Stimulated activated naive CD8-positive, alpha-beta T cell treated with anti-CD3 and anti-CD28 coated beads, Interleukin-15, amount 100 ng/mL, for 72 hours (primary cell): ENCODE measurements around the gene OR2V1.
A peak's percentile ranks its signal among the peaks of the same experiment; 100 is the strongest.
"Not testable (repeated sequence)": the region's sequence is repeated elsewhere in the genome, so short reads cannot be mapped to it uniquely, and the experiment has no call there.

Source experiments
- ATAC-seq: fragments of 150-1000 bp; cut with Tn5 transposase; 2 replicates; pipeline ENCODE4 v1.10.0; 2021; ENCODE audit warnings: mild to moderate bottlenecking, moderate library complexity
- DNase-seq, 2 donors: peaks; one replicate each; pipeline ENCODE4 v3.0.0; 2021 to 2022
- H3K27ac Mint-ChIP-seq, 2 donors: one replicate each; pipeline ENCODE4 v1.8.0; 2022; ENCODE audit warnings: mild to moderate bottlenecking in 2 of 2, mixed read lengths in 2 of 2, moderate library complexity in 2 of 2
- H3K27me3 Mint-ChIP-seq: one replicate; pipeline ENCODE4 v1.8.0; 2022; ENCODE audit warnings: mixed read lengths
- H3K4me1 Mint-ChIP-seq: one replicate; pipeline ENCODE4 v1.8.0; 2022; ENCODE audit warnings: mild to moderate bottlenecking, mixed read lengths
- H3K4me3 Mint-ChIP-seq, 2 donors: one replicate each; pipeline ENCODE4 v1.8.0; 2022; ENCODE audit warnings: mild to moderate bottlenecking in 2 of 2, mixed read lengths in 2 of 2, moderate library complexity in 1 of 2
- H3K9me3 Mint-ChIP-seq, 2 donors: one replicate each; pipeline ENCODE4 v1.8.0; 2022; ENCODE audit warnings: mixed read lengths in 2 of 2

Gene OR2V1

DNA sequence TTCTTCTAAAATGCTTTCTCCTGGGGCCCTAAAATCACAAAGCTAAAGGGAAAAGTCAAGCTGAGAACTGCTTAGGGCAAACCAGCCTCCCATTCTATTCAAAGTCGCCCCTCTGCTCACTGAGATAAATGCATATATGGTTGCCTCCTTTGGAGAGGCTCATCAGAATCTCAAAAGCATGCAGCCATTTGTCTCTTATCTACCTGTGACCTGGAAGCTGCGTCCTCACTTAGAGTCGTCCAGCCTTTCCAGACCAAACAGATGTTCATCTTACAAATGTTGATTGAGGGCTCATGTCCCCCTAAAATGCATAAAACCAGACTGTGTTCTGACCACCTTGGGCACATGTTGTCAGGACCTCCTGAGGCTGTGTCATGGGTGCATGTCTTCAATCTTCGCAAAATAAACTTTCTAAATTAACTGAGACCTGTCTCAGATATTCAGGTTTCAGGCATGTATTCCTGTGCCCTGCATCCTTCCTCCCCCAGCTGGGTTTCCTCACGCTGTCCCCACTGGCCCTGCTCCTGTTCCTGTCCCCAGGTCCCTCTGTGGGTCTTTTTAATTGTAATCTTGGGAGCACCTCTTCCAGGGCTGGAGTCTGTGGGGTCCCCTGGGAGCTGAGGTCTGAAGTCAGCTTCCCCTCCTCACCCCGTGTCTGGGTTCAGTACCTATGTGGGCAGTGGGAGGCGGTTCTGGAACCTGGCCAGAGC is 16.1 kb upstream of the OR2V1 start, which contains the start of gene OR2V2:
OR2V2 (plus strand) TSS at position 660 of the 710 bp plus-strand sequence. CDS start 7,357 bp downstream, outside the sequence.
- H3K4me1 Mint-ChIP-seq, result not testable (repeated sequence)
- Mint-ChIP-seq H3K27ac (peak within 1 kb of the TSS in 1 of 2 donors; percentile 31), H3K27me3 (peaks cover 75% of the 10 kb centered on the region)

DNA sequence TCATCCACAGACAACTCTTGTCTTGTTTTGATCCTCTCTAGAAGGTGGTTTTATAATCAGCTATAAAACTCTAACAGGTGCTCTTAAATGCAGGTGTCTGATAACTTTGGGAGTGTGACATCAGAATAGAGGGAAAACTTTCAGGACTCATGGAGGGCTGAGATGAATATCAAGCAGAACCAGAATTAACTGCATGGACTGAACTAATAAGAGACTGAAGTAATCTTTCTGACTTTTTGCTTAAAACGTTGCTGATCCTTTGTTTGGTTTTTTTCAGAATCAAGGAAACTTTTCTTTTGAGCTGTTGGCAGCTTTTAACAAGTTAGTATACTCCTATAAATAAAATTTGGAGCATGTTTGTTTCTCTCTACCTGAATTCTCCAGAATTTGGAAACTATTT is 14.2 kb upstream of the OR2V1 start:
- DNase-seq (no peak), ATAC-seq (no peak)
- Mint-ChIP-seq H3K27ac (peak overlapping the region in 1 of 2 donors; percentile 36), H3K27me3 (peaks cover 79% of the 10 kb centered on the region), H3K4me1 (no peaks in the 10 kb centered on the region), H3K9me3 (peaks cover 0 to 12% of the 10 kb centered on the region in 2 donors), H3K4me3 (no peak overlapping the region)

More for the DNA sequence above, 16.1 kb upstream of the OR2V1 start, which contains the start of gene OR2V2:
- H3K9me3 Mint-ChIP-seq, H3K4me3 Mint-ChIP-seq, ATAC-seq, DNase-seq: not testable (repeated sequence)

GRCh38 chr5:181142054-181142453 is 11.1 kb upstream of the OR2V1 start:
- peaks cover 0 to 38% of the 10 kb centered on the region in 2 donors for H3K9me3 Mint-ChIP-seq
- ATAC-seq, result no peak
- DNase-seq, result no peak
- no peak overlapping the region for H3K27ac Mint-ChIP-seq
- H3K4me3 Mint-ChIP-seq, result no peak overlapping the region
- H3K27me3 Mint-ChIP-seq, result peaks cover 59% of the 10 kb centered on the region
- H3K4me1 Mint-ChIP-seq, result no peaks in the 10 kb centered on the region

DNA sequence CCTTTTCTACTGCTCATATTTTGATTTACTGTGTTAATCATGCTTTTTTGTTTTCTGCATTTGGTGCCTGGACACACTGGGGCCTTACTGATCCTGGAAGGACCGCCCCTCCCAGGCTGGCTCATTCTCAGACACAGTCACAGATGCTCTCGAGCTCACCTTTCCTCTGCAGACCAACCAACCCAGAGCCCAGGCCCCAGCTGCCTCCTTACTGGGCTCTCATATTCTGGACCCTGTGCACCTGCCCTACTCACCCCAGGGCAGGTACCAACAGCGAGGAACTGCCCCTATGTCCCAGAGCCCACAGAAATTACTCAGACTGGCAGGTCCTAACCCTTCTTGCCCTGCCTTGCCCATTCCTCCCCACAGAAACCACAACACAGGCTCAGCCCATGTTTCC is 9.8 kb upstream of the OR2V1 start:
- Mint-ChIP-seq H3K9me3 (peaks cover 0 to 38% of the 10 kb centered on the region in 2 donors), H3K27me3 (peaks cover 52% of the 10 kb centered on the region), H3K27ac (no peak overlapping the region), H3K4me1 (no peaks in the 10 kb centered on the region), H3K4me3 (no peak overlapping the region)
- no peak for DNase-seq
- ATAC-seq, result no peak

GRCh38 chr5:181138258-181138657 is 7.3 kb upstream of the OR2V1 start:
- H3K4me1 Mint-ChIP-seq, result no peaks in the 10 kb centered on the region
- H3K27me3 Mint-ChIP-seq, result peaks cover 52% of the 10 kb centered on the region
- no peak overlapping the region for H3K4me3 Mint-ChIP-seq
- DNase-seq (no peak), ATAC-seq (no peak)
- no peak overlapping the region for H3K27ac Mint-ChIP-seq
- peaks cover 6 to 38% of the 10 kb centered on the region in 2 donors for H3K9me3 Mint-ChIP-seq

GRCh38 chr5:181136361-181136955 is 5.5 kb upstream of the OR2V1 start:
- peaks cover 6 to 38% of the 10 kb centered on the region in 2 donors for H3K9me3 Mint-ChIP-seq

DNA sequence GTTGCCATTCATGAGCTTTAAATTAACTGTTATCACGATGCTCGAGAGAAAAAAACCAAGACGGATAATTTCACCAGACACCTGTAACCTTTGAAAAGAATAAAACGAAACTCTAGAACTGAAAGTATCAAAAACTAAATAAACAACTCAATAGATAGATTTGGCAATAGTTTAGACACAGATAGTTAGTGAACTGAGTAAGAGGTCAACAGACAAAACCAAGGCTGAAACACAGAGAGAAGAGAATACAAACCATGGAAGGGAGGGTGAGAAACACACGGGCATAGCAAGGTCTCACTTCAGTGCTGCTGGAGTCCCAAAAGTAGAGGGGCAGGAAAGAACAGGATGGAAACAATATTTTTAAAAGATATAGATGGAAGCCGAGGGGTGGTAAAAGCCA is 3.3 kb upstream of the OR2V1 start:
- Mint-ChIP-seq H3K27me3 (peaks cover 53% of the 10 kb centered on the region), H3K4me3 (no peak overlapping the region)

More at GRCh38 chr5:181136361-181136955, 5.5 kb upstream of the OR2V1 start:
- Mint-ChIP-seq H3K4me1 (no peaks in the 10 kb centered on the region), H3K27ac (no peak overlapping the region), H3K4me3 (no peak overlapping the region), H3K27me3 (peaks cover 51% of the 10 kb centered on the region)
- ATAC-seq (no peak), DNase-seq (no peak)

DNA sequence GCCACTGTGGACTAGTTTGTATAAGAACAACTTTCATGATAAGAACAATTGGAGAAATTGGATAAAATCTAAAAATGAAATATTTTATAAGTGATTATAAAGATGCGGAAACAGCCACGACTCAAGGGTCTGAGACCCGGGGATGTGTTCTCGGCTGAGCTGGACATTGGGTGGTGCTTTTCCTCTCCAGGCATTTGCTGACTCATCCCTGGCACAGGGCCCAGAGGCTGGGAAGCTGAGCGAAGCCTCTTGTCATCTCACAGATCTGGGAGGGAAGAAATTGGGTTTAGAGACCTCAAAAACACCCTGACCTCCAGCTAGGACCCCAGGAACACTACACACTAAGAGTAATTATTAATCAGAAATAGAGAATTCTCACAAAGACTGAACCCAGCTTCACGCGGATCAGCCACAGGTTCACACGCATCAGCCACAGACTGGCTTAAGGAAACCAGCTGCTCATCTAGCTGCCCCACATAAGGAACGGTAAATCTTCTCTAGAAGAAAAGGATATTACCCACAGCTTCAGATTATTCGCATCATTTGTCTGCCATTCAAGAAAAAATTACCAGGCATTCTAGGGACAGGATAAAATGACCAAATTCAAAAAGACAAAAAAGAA is 2.8 kb upstream of the OR2V1 start:
- Mint-ChIP-seq H3K4me1 (no peaks in the 10 kb centered on the region), H3K4me3 (no peak overlapping the region), H3K27ac (no peak overlapping the region), H3K27me3 (peaks cover 56% of the 10 kb centered on the region), H3K9me3 (peaks cover 6 to 16% of the 10 kb centered on the region in 2 donors)
- DNase-seq (no peak), ATAC-seq (no peak)

More for the DNA sequence above, 3.3 kb upstream of the OR2V1 start:
- Mint-ChIP-seq H3K9me3 (peaks cover 6 to 20% of the 10 kb centered on the region in 2 donors), H3K27ac (no peak overlapping the region), H3K4me1 (no peaks in the 10 kb centered on the region)
- DNase-seq (no peak), ATAC-seq (no peak)

DNA sequence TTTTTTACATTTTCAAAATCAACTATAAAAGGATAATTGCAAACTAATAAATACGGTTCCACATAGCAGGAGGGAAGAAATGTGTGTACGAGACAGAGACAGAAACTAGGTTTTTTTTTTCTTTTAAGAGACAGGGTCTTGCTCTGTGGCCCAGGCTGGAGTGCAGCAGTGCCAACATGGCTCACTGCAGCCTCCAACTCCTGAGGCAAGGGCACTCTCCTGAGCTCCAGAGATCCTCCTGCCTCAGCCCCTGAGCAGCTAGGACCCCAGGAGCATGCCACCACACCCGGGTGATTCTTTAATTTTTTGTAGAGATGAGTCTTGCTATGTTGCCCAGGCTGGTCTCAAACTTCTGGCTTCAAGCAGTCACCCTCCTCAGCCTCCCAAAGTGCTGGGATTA is 2.1 kb upstream of the OR2V1 start:
- no peak for DNase-seq
- H3K4me1 Mint-ChIP-seq, result no peaks in the 10 kb centered on the region
- no peak for ATAC-seq
- H3K4me3 Mint-ChIP-seq, result no peak overlapping the region
- no peak overlapping the region for H3K27ac Mint-ChIP-seq
- H3K9me3 Mint-ChIP-seq, result peaks cover 6 to 9% of the 10 kb centered on the region in 2 donors
- H3K27me3 Mint-ChIP-seq, result peaks cover 63% of the 10 kb centered on the region

DNA sequence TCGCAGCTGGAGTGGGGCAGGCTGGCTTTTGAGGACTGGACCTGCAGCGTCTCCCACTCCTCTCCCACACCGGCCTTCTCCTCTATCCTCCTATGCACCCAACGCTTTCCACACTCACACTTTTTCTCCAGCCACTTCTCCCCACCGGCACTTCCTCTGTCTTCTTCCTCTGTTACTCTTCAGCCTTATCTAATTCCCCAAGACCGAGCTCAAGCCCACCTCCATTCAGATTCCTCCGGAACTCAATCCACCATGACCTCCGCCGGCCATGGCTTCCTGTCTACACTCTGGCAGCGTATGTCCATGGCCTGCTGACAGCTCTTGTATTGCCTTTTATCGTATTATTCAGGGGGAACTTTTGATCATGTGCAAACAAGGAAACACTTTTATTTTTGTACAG is 545 bp upstream of the OR2V1 start:
- H3K4me1 Mint-ChIP-seq, result no peaks in the 10 kb centered on the region
- H3K9me3 Mint-ChIP-seq, result peaks cover 0 to 6% of the 10 kb centered on the region in 2 donors
- peaks cover 67% of the 10 kb centered on the region for H3K27me3 Mint-ChIP-seq

DNA sequence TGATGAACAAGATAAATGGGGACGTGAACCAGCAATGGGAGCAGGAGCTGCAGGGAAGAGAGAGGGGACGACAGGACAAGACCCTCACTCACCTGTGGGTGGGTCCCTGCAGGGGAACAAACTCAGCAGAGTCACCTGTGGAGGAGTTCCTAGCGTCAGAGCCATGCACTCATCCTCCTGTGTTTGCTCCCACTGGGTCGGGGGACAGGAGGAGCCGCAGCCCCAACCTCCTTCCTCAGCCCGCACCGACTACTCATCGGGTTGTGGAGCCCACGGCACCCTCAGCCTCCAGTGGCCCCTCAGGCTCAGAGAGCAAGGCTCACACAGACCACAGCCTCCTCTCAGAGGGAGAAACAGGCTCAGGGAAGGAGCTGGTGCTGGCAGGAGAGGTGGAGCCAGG is 888 bp downstream of the OR2V1 start:
- H3K9me3 Mint-ChIP-seq, H3K4me3 Mint-ChIP-seq, H3K27ac Mint-ChIP-seq, DNase-seq, ATAC-seq, H3K4me1 Mint-ChIP-seq: not testable (repeated sequence)
- peaks cover 77% of the 10 kb centered on the region for H3K27me3 Mint-ChIP-seq

More for the DNA sequence above, 545 bp upstream of the OR2V1 start:
- DNase-seq (no peak), ATAC-seq (no peak)
- Mint-ChIP-seq H3K4me3 (no peak overlapping the region), H3K27ac (no peak overlapping the region)

DNA sequence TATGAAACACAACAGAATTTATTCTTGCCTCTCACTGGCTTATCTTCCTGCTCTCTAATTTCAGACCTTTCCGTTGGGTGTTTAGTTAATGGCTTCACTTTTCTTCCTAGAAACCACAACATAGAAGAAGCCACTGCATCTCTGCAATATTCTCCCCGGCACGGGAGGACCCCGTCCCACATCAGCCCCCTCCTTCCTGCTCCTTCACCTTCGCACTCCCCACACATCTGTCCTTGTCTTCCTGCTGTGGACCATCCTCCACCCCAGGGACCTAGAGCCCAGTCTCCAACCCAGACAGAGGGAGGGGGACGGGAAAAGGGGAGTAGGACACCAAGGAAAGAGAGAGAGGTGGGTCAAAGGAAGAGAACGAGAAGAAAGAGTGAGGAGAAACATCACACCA is 1.4 kb downstream of the OR2V1 start:
- H3K27me3 Mint-ChIP-seq, result peaks cover 81% of the 10 kb centered on the region
- ATAC-seq (no peak), DNase-seq (no peak)
- H3K9me3 Mint-ChIP-seq, result peaks cover 5% of the 10 kb centered on the region in 2 donors
- H3K4me1 Mint-ChIP-seq, result no peaks in the 10 kb centered on the region
- no peak overlapping the region for H3K27ac Mint-ChIP-seq
- no peak overlapping the region for H3K4me3 Mint-ChIP-seq

DNA sequence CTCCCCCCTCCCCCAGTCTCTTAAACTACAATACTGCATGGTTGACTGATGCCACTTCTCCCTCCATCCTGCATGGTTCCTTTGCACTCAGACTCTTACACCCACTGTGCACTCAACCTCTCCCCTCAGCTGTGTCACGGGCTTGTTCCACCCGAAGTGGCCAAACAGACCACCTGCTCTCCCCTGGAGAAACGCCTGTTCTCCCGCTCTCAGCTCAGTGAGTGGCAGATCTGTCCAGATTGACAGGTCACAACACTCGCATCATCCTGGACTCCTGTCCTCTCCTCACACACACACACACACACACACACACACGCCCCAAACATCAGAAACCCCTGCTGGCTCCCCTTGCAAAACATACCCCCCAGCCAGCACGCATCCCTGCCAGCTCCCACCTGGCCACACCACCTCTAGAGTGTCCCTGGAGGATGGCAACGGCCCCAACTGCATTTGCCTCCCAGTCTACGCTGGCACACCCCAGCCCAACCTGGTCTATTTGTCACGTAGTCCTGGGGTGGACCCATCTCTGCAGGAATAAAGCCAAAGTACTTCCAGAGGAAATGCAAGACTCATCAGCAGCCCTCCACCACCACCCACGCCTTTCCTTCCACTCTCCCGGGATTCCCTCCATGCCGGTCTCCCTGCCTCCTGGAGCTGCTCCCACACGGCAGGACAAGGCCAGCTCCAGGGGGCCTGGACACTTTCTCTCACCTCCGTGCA is 2.9 kb downstream of the OR2V1 start:
- no peaks in the 10 kb centered on the region for H3K4me1 Mint-ChIP-seq
- peak overlapping the region in 1 of 2 donors; percentile 14 for H3K27ac Mint-ChIP-seq
- ATAC-seq (no peak), DNase-seq (no peak)
- H3K9me3 Mint-ChIP-seq, result peaks cover 7 to 8% of the 10 kb centered on the region in 2 donors
- H3K27me3 Mint-ChIP-seq, result peaks cover 78% of the 10 kb centered on the region
- H3K4me3 Mint-ChIP-seq, result no peak overlapping the region

- ATAC-seq, result no peak
- peaks cover 7 to 8% of the 10 kb centered on the region in 2 donors for H3K9me3 Mint-ChIP-seq
Measured at GRCh38 chr5:181127456-181127855, 3.5 kb downstream of the OR2V1 start.

DNA sequence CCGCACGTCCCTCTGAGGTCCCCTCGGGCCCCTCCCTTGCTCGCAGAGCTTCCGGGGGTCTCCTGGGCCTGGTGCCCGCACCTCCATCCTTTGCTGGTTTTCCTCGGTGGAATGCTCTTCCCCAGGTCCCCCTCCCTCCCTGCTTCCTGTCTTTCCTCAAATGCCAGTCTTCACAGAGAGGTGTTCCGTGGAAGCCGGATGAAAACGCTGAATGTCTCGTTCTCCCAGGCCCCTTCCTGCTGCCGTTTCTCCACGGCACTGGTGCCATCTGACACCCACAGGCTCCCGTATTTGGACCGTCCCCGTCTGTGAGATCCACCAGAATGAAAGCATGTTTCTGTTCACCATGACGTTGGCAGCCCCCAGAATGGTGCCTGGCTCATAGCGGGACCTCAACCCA is 4.1 kb downstream of the OR2V1 start:
- H3K27ac Mint-ChIP-seq, result no peak overlapping the region
- no peaks in the 10 kb centered on the region for H3K4me1 Mint-ChIP-seq
- H3K9me3 Mint-ChIP-seq, result peaks cover 7 to 8% of the 10 kb centered on the region in 2 donors
- DNase-seq (no peak), ATAC-seq (no peak)
- H3K4me3 Mint-ChIP-seq, result no peak overlapping the region
- H3K27me3 Mint-ChIP-seq, result peaks cover 78% of the 10 kb centered on the region

More at GRCh38 chr5:181127456-181127855, 3.5 kb downstream of the OR2V1 start:
- no peak for DNase-seq
- Mint-ChIP-seq H3K27me3 (peaks cover 78% of the 10 kb centered on the region), H3K4me1 (no peaks in the 10 kb centered on the region), H3K4me3 (no peak overlapping the region), H3K27ac (no peak overlapping the region)
